ENCODE data around the gene TGFBR2.
A peak's percentile ranks its signal among the peaks of the same experiment; 100 is the strongest.

The TGFBR2 gene

DNA sequence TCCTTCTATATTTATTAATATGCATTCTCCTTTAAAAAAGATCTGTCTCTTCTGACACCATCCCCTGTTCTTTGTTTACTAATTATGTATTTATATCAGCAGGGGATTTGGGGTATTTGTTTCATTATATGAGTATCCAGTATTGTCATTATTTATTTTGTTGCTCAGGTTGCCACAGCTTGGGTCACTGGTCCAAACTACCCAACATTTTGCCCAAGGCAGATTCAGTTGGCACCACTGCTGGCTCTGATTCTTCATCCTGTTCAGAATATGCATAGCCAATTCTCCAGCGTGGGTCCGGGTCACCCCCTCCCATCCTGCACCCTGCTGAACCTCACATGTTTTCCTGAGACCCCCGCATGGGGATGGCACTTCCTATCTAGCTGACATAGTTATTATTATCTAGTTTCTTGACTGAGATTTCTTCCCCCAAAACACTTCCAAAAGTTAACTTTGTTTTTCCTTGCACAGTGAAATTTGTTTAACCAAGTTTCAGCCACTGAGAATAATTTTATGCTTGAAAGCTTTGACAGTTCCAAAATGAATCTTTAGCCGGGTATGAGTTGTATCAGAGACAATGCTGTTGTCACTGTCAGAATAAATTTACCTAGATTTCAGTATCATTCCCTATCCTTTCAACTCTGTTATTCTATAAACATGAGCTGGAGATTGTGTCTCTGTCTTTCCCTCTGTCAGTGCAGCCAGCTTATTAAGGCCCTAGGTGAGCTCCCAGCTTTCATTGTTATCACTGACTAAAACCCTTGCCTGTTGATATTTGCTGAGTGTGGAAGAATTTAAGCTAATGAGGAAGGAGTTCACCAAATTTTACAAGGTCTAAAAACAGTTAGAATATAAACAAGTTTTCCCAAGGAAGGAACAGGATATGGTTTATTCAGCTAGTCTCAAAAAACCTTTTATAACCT, 70.3 kb downstream of the TGFBR2 start:
- Histone ChIP-seq H4K20me1 (ENCODE audit: insufficient read depth, low read length) (peaks cover 13% of the 10 kb centered on the region; the same call in 1 of the 2 replicates), H3K9ac (ENCODE audit: low read length) (no peak overlapping the region), H3K27ac (ENCODE audit: low read length) (no peak overlapping the region), H3K4me1 (ENCODE audit: low read length) (peaks cover 41% of the 10 kb centered on the region), H3K4me3 (ENCODE audit: low read length) (peak overlapping the region; percentile 57), H3K27me3 (ENCODE audit: low read depth, low read length) (peaks cover 35% of the 10 kb centered on the region), H3K4me2 (ENCODE audit: low read length) (peak overlapping the region; percentile 81), H3K9me3 (ENCODE audit: insufficient read depth, low read length) (no peaks in the 10 kb centered on the region), H2AFZ (ENCODE audit: low read depth, low read length) (no peak overlapping the region), H3K79me2 (ENCODE audit: low read length) (peaks cover 2% of the 10 kb centered on the region; the same call in 1 of the 2 replicates), H3K36me3 (replicated peaks; ENCODE audit: low read depth, low read length) (peaks cover 50% of the 10 kb centered on the region)
- TF ChIP-seq EZH2phosphoT487 (IDR thresholded peaks at IDR 0.05; ENCODE audit: low read depth), result peak; percentile 85; the same call in 1 of the 2 replicates
- TF ChIP-seq, protein P1, sequence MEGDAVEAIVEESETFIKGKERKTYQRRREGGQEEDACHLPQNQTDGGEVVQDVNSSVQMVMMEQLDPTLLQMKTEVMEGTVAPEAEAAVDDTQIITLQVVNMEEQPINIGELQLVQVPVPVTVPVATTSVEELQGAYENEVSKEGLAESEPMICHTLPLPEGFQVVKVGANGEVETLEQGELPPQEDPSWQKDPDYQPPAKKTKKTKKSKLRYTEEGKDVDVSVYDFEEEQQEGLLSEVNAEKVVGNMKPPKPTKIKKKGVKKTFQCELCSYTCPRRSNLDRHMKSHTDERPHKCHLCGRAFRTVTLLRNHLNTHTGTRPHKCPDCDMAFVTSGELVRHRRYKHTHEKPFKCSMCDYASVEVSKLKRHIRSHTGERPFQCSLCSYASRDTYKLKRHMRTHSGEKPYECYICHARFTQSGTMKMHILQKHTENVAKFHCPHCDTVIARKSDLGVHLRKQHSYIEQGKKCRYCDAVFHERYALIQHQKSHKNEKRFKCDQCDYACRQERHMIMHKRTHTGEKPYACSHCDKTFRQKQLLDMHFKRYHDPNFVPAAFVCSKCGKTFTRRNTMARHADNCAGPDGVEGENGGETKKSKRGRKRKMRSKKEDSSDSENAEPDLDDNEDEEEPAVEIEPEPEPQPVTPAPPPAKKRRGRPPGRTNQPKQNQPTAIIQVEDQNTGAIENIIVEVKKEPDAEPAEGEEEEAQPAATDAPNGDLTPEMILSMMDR (IDR thresholded peaks at IDR 0.05; ENCODE audit: low read depth, low read length), result no peak

DNA sequence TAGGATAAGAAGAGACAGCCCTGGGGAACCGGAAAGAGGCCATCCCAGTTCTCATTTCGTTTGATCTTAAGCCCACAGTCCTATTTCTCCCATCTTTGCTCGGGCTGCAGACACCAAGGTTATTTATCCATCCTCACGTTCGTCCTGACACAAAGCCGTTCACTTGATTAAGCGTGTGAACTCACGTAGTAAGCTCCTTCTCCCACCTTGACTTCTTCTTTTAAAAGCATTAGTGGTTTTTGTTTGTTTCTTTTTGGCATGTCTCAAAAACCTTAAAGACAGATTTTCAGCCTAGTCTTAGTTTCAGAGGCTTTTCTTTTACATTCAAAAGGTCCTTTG, 70.9 kb downstream of the TGFBR2 start:
- Histone ChIP-seq H3K27ac (ENCODE audit: low read length) (no peak overlapping the region), H3K9ac (ENCODE audit: low read length) (no peak overlapping the region), H2AFZ (ENCODE audit: low read depth, low read length) (no peak overlapping the region), H3K4me2 (ENCODE audit: low read length) (peak overlapping the region; percentile 81), H3K4me1 (ENCODE audit: low read length) (peaks cover 47% of the 10 kb centered on the region), H4K20me1 (ENCODE audit: insufficient read depth, low read length) (peaks cover 17% of the 10 kb centered on the region; the same call in 1 of the 2 replicates), H3K9me3 (ENCODE audit: insufficient read depth, low read length) (no peaks in the 10 kb centered on the region), H3K4me3 (ENCODE audit: low read length) (peak overlapping the region; percentile 50), H3K36me3 (replicated peaks; ENCODE audit: low read depth, low read length) (peaks cover 44% of the 10 kb centered on the region), H3K27me3 (ENCODE audit: low read depth, low read length) (peaks cover 34% of the 10 kb centered on the region), H3K79me2 (ENCODE audit: low read length) (peaks cover 2% of the 10 kb centered on the region; the same call in 1 of the 2 replicates)
- TF ChIP-seq EZH2phosphoT487 (IDR thresholded peaks at IDR 0.05; ENCODE audit: low read depth), result no peak
- TF ChIP-seq, protein P1 (IDR thresholded peaks at IDR 0.05; ENCODE audit: low read depth, low read length), result no peak

DNA sequence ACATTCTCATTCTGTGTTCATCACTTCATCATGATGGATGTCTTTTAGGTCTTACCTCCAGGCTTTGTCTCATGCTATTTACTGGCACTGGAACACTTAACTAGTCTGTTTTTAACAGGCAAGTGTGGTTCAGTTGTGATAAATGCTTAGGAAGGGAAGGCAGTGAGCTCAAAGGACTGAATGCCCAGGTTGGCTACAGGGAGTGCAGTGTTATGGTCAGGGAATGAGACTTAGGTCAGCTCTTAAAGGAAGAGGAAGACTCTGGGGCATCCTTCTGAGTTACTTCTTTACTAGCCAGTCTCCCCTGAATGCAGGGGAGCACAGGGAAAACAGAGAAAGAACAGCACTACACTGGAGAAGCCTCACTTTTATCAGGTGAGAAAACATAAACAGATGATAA, 72.6 kb downstream of the TGFBR2 start:
- H2AFZ ChIP-seq (ENCODE audit: low read depth, low read length), result no peak overlapping the region
- H4K20me1 ChIP-seq (ENCODE audit: insufficient read depth, low read length), result peaks cover 17% of the 10 kb centered on the region; the same call in 1 of the 2 replicates
- H3K79me2 ChIP-seq (ENCODE audit: low read length), result peaks cover 8% of the 10 kb centered on the region; the same call in 1 of the 2 replicates
- peaks cover 58% of the 10 kb centered on the region for H3K4me1 ChIP-seq (ENCODE audit: low read length)
- H3K4me3 ChIP-seq (ENCODE audit: low read length), result no peak overlapping the region
- no peak overlapping the region for H3K4me2 ChIP-seq (ENCODE audit: low read length)
- TF ChIP-seq EZH2phosphoT487 (IDR thresholded peaks at IDR 0.05; ENCODE audit: low read depth), result no peak
- TF ChIP-seq, protein P1 (IDR thresholded peaks at IDR 0.05; ENCODE audit: low read depth, low read length), result no peak
- H3K9ac ChIP-seq (ENCODE audit: low read length), result no peak overlapping the region
- no peaks in the 10 kb centered on the region for H3K9me3 ChIP-seq (ENCODE audit: insufficient read depth, low read length)
- peaks cover 30% of the 10 kb centered on the region for H3K36me3 ChIP-seq (replicated peaks; ENCODE audit: low read depth, low read length)
- H3K27ac ChIP-seq (ENCODE audit: low read length), result no peak overlapping the region
- peaks cover 36% of the 10 kb centered on the region for H3K27me3 ChIP-seq (ENCODE audit: low read depth, low read length)
